Adrenal gland (tissue), 12 donors: Measurements from ENCODE around the gene UBL3. TPM values are rescaled to one million over a fixed set of nuclear protein-coding genes. Genes with fewer than 3 reads are reported as not detected.

ENCODE experiments used
- DNase-seq, 7 donors: peaks; one replicate each; pipeline ENCODE4 v3.0.0-alpha.2; 2019 to 2020
- H3K27ac ChIP-seq, 5 donors: fragments of 200-600 bp; sonication (generic) in 4 of 5; 1 replicate in 3 of 5; 2 replicates in 2 of 5; pipeline versions ENCODE4 v1.5.1 to v1.8.0; 2016 to 2020; ENCODE audit warnings: mild to moderate bottlenecking in 1 of 5
- H3K27me3 ChIP-seq: fragments of 200-600 bp; 2 replicates; pipeline ENCODE4 v1.8.0; 2021
- H3K36me3 ChIP-seq, 2 donors: fragments of 200-600 bp; replicated peaks in 1 of 2; 1 replicate in 1 of 2; 2 replicates in 1 of 2; pipeline versions ENCODE4 v1.5.1 to v1.8.0; 2018 to 2022
- H3K4me1 ChIP-seq, 2 donors: fragments of 200-600 bp; replicated peaks in 1 of 2; 1 replicate in 1 of 2; 2 replicates in 1 of 2; pipeline versions ENCODE4 v1.5.1 to v1.8.0; 2018 to 2021
- H3K4me3 ChIP-seq, 4 donors: fragments of 200-600 bp; sonication (generic) in 3 of 4; one replicate each; pipeline ENCODE4 v1.5.1; 2016 to 2018
- H3K9me3 ChIP-seq, 3 donors: fragments of 200-600 bp; sonication (generic) in 1 of 3; replicated peaks in 1 of 3; 1 replicate in 2 of 3; 2 replicates in 1 of 3; pipeline versions ENCODE4 v1.5.1 to v1.8.0; 2016 to 2021
- CTCF ChIP-seq, 6 experiments: fragments of 450-650 bp in 4 of 6; fragments of 200-600 bp in 2 of 6; sonication (generic) in 1 of 6; IDR thresholded peaks; 1 replicate in 5 of 6; 2 replicates in 1 of 6; pipeline versions ENCODE4 v1.5.1 to v1.8.0; 2016 to 2021; ENCODE audit warnings: antibody characterized with exemption in 6 of 6, mild to moderate bottlenecking in 2 of 6, moderate library complexity in 1 of 6
- POLR2A ChIP-seq, 2 donors: fragments of 450-650 bp; IDR thresholded peaks; one replicate each; pipeline ENCODE4 v1.6.1; 2017; ENCODE audit warnings: antibody characterized with exemption in 2 of 2, mild to moderate bottlenecking in 2 of 2, moderate library complexity in 1 of 2
- WGBS, 4 donors: extraction: QIAGEN DNeasy Blood & Tissue Kit in 2 of 4; methylation state at CpG; one replicate each; pipeline versions ENCODE4 v1.1.5 to v1.1.7; 2013 to 2017; 5-methylcytosine and 5-hydroxymethylcytosine counted together
- intact Hi-C, 2 donors: fragments of 100-400 bp; cut with DNase I; formaldehyde crosslinking; loops; one replicate each; pipeline versions ENCODE4 v1.14.1 to v1.15.0; 2022 to 2023
- polyA plus RNA-seq, 3 donors: library from polyadenylated mRNA; stranded (reverse); fragments of 200-250 nt in 2 of 3; fragments of 350-450 nt in 1 of 3; fragmentation: Illumina TruSeq in 1 of 3; extraction: RNeasy Lipid Tissue Mini Kit (QIAGEN cat#74804) in 1 of 3; gene quantifications; one replicate each; pipeline ENCODE4 v1.2.3, GENCODE V29; 2013 to 2014
- total RNA-seq, 9 donors: library from RNA; depleted of rRNA in 4 of 9; stranded (reverse); fragments of >200 nt in 4 of 9; fragments of 120-200 nt in 1 of 9; fragmentation: NEBNext Ultra II Directional in 1 of 9; extraction: Animal tissue kit (Norgen Biotek cat#: 25700) in 1 of 9; gene quantifications; one replicate each; pipeline versions ENCODE4 v1.1.0 to v1.2.4, GENCODE V29; 2013 to 2023
- donor health status: healthy with polysubstance abuse.
- donor health status: Bipolar disorder and iron deficiency.
- donor health status: DM: yes; HTN: yes; CAD: no.
- donor health status: DM: no; HTN: no; CAD: no.
- donor health status: DM: no; HTN: no; CAD: no.
- donor health status: DM: yes; HTN: yes; CAD: no.

The UBL3 gene
- total and polyA plus RNA-seq, 12 donors: 7.7 to 41.5 (median 24.3) TPM

DNA sequence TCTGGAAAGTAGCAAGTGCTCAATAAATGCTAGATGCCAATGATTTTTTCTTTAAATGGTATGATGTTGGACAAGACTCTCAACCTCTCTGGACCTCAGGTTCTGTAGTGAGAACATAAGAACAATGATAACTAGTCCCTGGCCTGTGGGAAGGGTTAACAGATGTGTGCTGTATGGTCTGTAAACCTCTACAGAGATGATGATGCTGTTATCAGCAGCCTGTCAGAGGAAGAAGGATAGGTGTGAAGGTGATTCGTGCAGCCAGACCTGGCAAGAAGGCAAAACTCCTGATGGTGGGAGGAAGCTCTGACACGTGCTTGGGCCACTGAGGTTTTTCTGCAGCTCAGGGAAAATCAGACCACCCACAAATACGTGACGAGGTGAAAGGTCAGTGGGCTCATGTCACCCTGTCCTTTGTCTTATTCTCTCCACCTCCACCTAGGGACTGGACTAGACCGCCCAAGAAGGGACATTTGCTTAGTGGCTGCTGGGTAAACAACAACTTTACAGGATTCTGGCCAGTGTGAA, 36.7 kb upstream of the UBL3 start:
- no peaks in the 10 kb centered on the region for H3K27me3 ChIP-seq
- intact Hi-C loops: no loop called here
- H3K9me3 ChIP-seq: no peaks in the 10 kb centered on the region
- no peak for TF ChIP-seq POLR2A (IDR thresholded peaks at IDR 0.05)
- TF ChIP-seq CTCF (IDR thresholded peaks at IDR 0.05): no peak
- no peak for DNase-seq
- no peaks in the 10 kb centered on the region for H3K4me1 ChIP-seq
- no peak overlapping the region for H3K27ac ChIP-seq
- H3K4me3 ChIP-seq: no peak overlapping the region
- H3K36me3 ChIP-seq: no peaks in the 10 kb centered on the region
- WGBS, 4 donors: 51 to 66% (median 63%) methylated on average over 5 of the region's 5 CpGs

DNA sequence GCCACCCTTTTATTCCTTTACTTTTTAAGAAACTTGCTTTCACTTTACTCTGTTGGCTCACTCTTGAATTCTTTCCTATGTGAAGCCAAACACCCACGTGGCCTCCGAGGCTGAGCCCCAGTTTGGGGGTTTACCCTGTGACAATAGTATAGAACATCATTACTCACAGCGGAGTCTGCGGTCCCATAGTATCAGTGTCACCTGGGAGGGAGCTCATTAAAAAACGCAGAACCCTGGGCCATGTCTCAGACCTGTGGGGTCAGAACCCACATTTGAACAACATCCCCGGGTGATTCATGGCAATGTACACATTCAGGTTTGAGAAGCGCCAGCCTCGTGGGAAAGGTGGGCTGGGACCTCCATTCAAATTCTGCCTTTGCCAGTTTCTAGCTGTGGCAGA, 36.0 kb upstream of the UBL3 start:
- TF ChIP-seq POLR2A (IDR thresholded peaks at IDR 0.05) (no peak), CTCF (IDR thresholded peaks at IDR 0.05) (no peak)
- WGBS, 4 donors: 82 to 90% (median 84%) methylated on average over 2 to 8 of the region's 8 CpGs
- no peak for DNase-seq
- Histone ChIP-seq H3K36me3 (no peaks in the 10 kb centered on the region), H3K27ac (no peak overlapping the region), H3K4me1 (no peaks in the 10 kb centered on the region), H3K9me3 (no peaks in the 10 kb centered on the region), H3K4me3 (no peak overlapping the region), H3K27me3 (no peaks in the 10 kb centered on the region)
- intact Hi-C loops: no loop called here

DNA sequence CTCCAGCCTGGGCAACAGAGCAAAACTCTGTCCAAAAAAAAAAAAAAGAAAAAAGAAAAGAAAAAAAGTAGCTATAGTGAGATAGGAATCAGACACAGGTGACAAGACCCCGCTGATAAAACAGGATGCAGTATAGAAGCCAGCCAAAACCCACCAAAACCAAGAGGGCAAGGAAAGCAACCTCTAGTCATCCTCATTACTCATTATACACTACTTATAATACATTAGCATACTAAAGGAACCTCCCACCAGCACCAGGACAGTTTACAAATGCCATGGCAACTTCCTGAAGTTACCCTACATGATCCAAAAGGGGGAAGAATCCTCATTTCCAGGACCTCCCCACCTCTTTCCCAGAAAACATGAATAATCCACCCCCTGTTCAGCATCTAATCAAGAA, 35.6 kb upstream of the UBL3 start:
- no peak for TF ChIP-seq CTCF (IDR thresholded peaks at IDR 0.05)
- TF ChIP-seq POLR2A (IDR thresholded peaks at IDR 0.05): no peak
- intact Hi-C loops: no loop called here
- no peak overlapping the region for H3K27ac ChIP-seq

GRCh38 chr13:29884671-29885430, 34.4 kb upstream of the UBL3 start:
- H3K27me3 ChIP-seq: no peaks in the 10 kb centered on the region
- H3K4me3 ChIP-seq: no peak overlapping the region
- 62 to 71% (median 68%) methylated on average over 7 of the region's 7 CpGs for WGBS, 4 donors
- H3K4me1 ChIP-seq: no peaks in the 10 kb centered on the region
- DNase-seq: no peak
- H3K27ac ChIP-seq: no peak overlapping the region
- TF ChIP-seq POLR2A (IDR thresholded peaks at IDR 0.05) (no peak), CTCF (IDR thresholded peaks at IDR 0.05) (no peak)
- no peaks in the 10 kb centered on the region for H3K9me3 ChIP-seq
- intact Hi-C loops: no loop called here
- H3K36me3 ChIP-seq: no peaks in the 10 kb centered on the region

More for the DNA sequence above, 35.6 kb upstream of the UBL3 start:
- no peak overlapping the region for H3K4me3 ChIP-seq
- DNase-seq: no peak
- H3K27me3 ChIP-seq: no peaks in the 10 kb centered on the region
- H3K4me1 ChIP-seq: no peaks in the 10 kb centered on the region
- no peaks in the 10 kb centered on the region for H3K36me3 ChIP-seq
- H3K9me3 ChIP-seq: no peaks in the 10 kb centered on the region
- 93 to 100% (median 94%) methylated on average over 1 of the region's 1 CpG for WGBS, 4 donors
